Activated CD4-positive, alpha-beta memory T cell treated with anti-CD3 and anti-CD28 coated beads for 36 hours (primary cell): ENCODE data around the gene PRKAR1A. TPM values are rescaled to one million over a fixed set of nuclear protein-coding genes. Genes with fewer than 3 reads are reported as not detected.
"Not testable (repeated sequence)": the region's sequence is repeated elsewhere in the genome, so short reads cannot be mapped to it uniquely, and the experiment has no call there.

Experiments used
- CTCF ChIA-PET: fragments of 350-600 bp; sonication (Branson Sonifier 250); formaldehyde crosslinking; loops from one replicate; lab custom pipeline; 2021; ENCODE audit warnings: antibody characterized with exemption, inconsistent platforms; lab: Charles Lee
- POLR2A ChIA-PET: fragments of 350-600 bp; sonication (Branson Sonifier 250); formaldehyde crosslinking; loops from one replicate; lab custom pipeline; 2021; ENCODE audit warnings: antibody characterized with exemption; lab: Charles Lee
- DNase-seq: peaks from one replicate; pipeline ENCODE4 v3.0.0-alpha.2; 2020
- H3K27ac Mint-ChIP-seq: one replicate; pipeline ENCODE4 v1.8.0; 2021; ENCODE audit warnings: mixed read lengths
- H3K27me3 Mint-ChIP-seq: one replicate; pipeline ENCODE4 v1.8.0; 2021; ENCODE audit warnings: mixed read lengths
- H3K36me3 Mint-ChIP-seq: one replicate; pipeline ENCODE4 v1.8.0; 2021; ENCODE audit warnings: mixed read lengths
- H3K4me1 Mint-ChIP-seq: one replicate; pipeline ENCODE4 v1.8.0; 2021; ENCODE audit warnings: low read depth, mixed read lengths
- H3K4me3 Mint-ChIP-seq: one replicate; pipeline ENCODE4 v1.8.0; 2021; ENCODE audit warnings: mild to moderate bottlenecking, mixed read lengths
- H3K9me3 Mint-ChIP-seq: one replicate; pipeline ENCODE4 v1.8.0; 2021; ENCODE audit warnings: mixed read lengths
- intact Hi-C: fragments of 100-400 bp; cut with micrococcal nuclease; formaldehyde crosslinking; loops from one replicate; pipeline ENCODE4 v1.15.1; 2023
- total RNA-seq, 2 experiments: library from RNA; stranded (reverse); gene quantifications; one replicate each; pipeline ENCODE4 v1.2.3, GENCODE V29; 2021

Gene PRKAR1A
- total RNA-seq, 2 experiments from 2014 or later: 221 to 229 TPM

- no peak overlapping the region for H3K4me3 Mint-ChIP-seq
- intact Hi-C loops: no loop called here
These were observed 60.1 kb downstream of the PRKAR1A start for GRCh38 chr17:68572138-68572842.

DNA sequence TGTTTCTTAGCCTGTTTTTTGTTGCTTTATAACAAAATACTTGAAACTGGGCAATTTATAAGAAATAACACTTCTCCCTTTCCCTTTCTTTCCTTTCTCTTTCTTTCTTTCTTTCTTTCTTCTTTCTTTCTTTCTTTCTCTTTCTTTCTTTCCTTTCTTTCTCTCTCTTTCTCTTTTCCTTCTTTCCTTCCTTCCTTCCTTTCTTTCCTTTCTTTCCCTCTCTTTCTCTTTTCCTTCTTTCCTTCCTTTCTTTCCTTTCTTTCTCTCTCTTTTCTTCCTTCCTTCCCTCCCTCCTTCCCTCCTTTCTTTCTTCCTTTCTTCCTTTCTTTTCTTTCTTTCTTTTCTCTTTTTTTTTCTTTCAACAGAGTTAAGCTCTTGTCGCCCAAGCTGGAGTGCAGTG, 61.1 kb downstream of the PRKAR1A start:
- POLR2A ChIA-PET: no interaction called here
- intact Hi-C loops: no loop called here
- H3K36me3 Mint-ChIP-seq: no peaks in the 10 kb centered on the region
- CTCF ChIA-PET: no interaction called here
- H3K4me1 Mint-ChIP-seq: no peaks in the 10 kb centered on the region
- no peaks in the 10 kb centered on the region for H3K9me3 Mint-ChIP-seq
- no peak for DNase-seq
- H3K4me3 Mint-ChIP-seq: no peak overlapping the region
- no peak overlapping the region for H3K27ac Mint-ChIP-seq
- no peaks in the 10 kb centered on the region for H3K27me3 Mint-ChIP-seq

More at GRCh38 chr17:68572138-68572842, 60.1 kb downstream of the PRKAR1A start:
- no peak overlapping the region for H3K27ac Mint-ChIP-seq
- no peak for DNase-seq
- POLR2A ChIA-PET: no interaction called here
- no peaks in the 10 kb centered on the region for H3K9me3 Mint-ChIP-seq
- H3K4me1 Mint-ChIP-seq: no peaks in the 10 kb centered on the region
- CTCF ChIA-PET: no interaction called here
- H3K27me3 Mint-ChIP-seq: no peaks in the 10 kb centered on the region
- no peaks in the 10 kb centered on the region for H3K36me3 Mint-ChIP-seq

- no peak overlapping the region for H3K27ac Mint-ChIP-seq
- no peak overlapping the region for H3K4me3 Mint-ChIP-seq
These were observed 63.9 kb downstream of the PRKAR1A start for GRCh38 chr17:68576137-68576536.

DNA sequence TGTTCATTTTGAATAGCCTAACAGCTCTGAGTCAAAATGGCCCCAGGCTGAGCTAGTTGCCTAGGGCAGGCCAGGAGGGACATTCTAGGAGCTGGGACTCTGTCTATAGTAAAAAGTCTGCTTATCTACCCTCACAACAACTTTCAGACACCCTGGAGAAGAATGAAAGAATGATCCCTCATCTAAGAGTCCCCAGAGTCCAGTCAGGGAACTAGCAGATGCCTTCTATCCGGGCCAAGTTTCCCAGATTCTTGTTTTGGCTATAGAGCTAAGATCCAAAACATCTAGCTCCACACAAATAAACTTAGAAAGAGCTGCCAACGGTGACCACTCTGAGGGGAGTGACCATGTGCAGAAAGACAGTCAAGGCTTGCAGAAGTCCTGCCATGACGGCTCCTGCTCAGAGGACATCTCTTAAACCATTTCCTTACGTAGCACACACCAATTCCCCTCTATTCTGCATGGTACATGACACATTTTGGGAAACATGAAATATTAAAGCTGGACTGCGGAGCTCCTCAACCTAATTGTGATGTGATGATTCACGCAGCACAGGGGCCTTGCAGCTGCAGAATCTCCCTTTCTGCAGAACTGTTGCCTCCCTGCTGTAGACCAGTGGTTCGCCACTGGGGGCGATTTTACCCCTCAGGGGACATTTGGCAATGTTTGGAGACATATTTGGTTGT, 64.7 kb downstream of the PRKAR1A start:
- ChIA-PET CTCF (interaction anchor here (0.8 kb wide), 1 partner anchor 37 kb away, joined by 3 read pairs; no protein-coding TSS in a partner anchor), POLR2A (no interaction called here)
- Mint-ChIP-seq H3K27me3 (peaks cover 3% of the 10 kb centered on the region), H3K4me3 (no peak overlapping the region), H3K9me3 (no peaks in the 10 kb centered on the region), H3K36me3 (no peaks in the 10 kb centered on the region), H3K4me1 (no peaks in the 10 kb centered on the region), H3K27ac (no peak overlapping the region)
- intact Hi-C loops: no loop called here
- no peak for DNase-seq

More at GRCh38 chr17:68576137-68576536, 63.9 kb downstream of the PRKAR1A start:
- DNase-seq: no peak
- CTCF ChIA-PET: interaction anchor here (0.6 to 0.7 kb wide), 2 partner anchors 238 to 407 kb away, joined by 3 to 4 read pairs; no protein-coding TSS in a partner anchor
- H3K9me3 Mint-ChIP-seq: no peaks in the 10 kb centered on the region
- intact Hi-C loops: no loop called here
- POLR2A ChIA-PET: no interaction called here
- H3K4me1 Mint-ChIP-seq: no peaks in the 10 kb centered on the region
- H3K36me3 Mint-ChIP-seq: no peaks in the 10 kb centered on the region
- H3K27me3 Mint-ChIP-seq: peaks cover 3% of the 10 kb centered on the region

DNA sequence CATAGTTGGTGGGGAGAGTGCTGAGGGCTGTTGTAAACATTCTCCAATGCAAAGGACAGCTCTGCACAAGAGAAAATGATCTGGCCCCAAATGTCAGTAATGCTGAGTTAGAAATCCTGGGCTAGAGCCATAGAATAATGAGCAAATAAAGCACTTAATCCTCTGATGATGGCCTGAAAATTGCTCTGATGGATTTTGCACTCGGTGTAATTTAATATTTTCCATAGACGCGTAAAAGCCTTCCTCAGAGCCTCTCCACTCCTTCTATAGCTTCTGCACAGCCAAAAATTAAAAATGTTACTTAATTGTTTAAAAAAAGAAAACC, 65.2 kb downstream of the PRKAR1A start:
- POLR2A ChIA-PET: no interaction called here
- Mint-ChIP-seq H3K4me1 (no peaks in the 10 kb centered on the region), H3K27me3 (peaks cover 3% of the 10 kb centered on the region), H3K9me3 (no peaks in the 10 kb centered on the region), H3K27ac (no peak overlapping the region), H3K36me3 (no peaks in the 10 kb centered on the region), H3K4me3 (no peak overlapping the region)
- intact Hi-C loops: no loop called here
- no peak for DNase-seq
- CTCF ChIA-PET: interaction anchor here (0.8 kb wide), 1 partner anchor 37 kb away, joined by 3 read pairs; no protein-coding TSS in a partner anchor

DNA sequence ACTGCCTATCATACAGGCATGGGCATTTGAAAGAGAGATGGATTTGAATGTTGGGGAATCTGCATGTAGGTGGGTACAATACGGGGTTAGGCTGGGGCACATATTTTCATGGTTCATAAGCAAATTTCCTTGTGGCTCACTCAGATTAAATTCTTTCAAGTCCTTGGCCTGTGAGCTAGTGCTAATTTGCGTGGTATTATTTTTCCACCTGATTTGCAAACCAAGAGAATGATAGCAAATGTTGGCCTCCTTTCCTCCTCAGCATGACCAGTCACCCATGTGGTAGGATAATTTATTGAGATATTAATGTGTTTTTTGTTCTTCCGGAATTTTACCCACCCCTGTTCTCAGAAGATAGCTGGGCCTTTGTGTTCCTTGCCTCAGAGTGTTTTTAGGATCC, 66.0 kb downstream of the PRKAR1A start:
- intact Hi-C loops: no loop called here
- no peak overlapping the region for H3K27ac Mint-ChIP-seq
- H3K27me3 Mint-ChIP-seq: peaks cover 3% of the 10 kb centered on the region
- DNase-seq: no peak
- ChIA-PET CTCF (interaction anchor here (0.5 kb wide), 1 partner anchor 310 kb away, joined by 3 read pairs; no protein-coding TSS in a partner anchor), POLR2A (no interaction called here)
- no peaks in the 10 kb centered on the region for H3K36me3 Mint-ChIP-seq
- H3K4me1 Mint-ChIP-seq: no peaks in the 10 kb centered on the region
- H3K9me3 Mint-ChIP-seq: no peaks in the 10 kb centered on the region
- no peak overlapping the region for H3K4me3 Mint-ChIP-seq

GRCh38 chr17:68579194-68579927, 67.1 kb downstream of the PRKAR1A start:
- DNase-seq: no peak
- ChIA-PET POLR2A (no interaction called here), CTCF (no interaction called here)
- Mint-ChIP-seq H3K36me3 (no peaks in the 10 kb centered on the region), H3K27me3 (peaks cover 3% of the 10 kb centered on the region), H3K9me3 (no peaks in the 10 kb centered on the region), H3K4me3 (no peak overlapping the region), H3K4me1 (no peaks in the 10 kb centered on the region), H3K27ac (no peak overlapping the region)
- intact Hi-C loops: no loop called here

GRCh38 chr17:68580236-68580770, 68.1 kb downstream of the PRKAR1A start:
- intact Hi-C loops: no loop called here
- POLR2A ChIA-PET: no interaction called here
- H3K36me3 Mint-ChIP-seq: no peaks in the 10 kb centered on the region
- no peaks in the 10 kb centered on the region for H3K9me3 Mint-ChIP-seq
- no peak overlapping the region for H3K27ac Mint-ChIP-seq
- H3K4me1 Mint-ChIP-seq: no peaks in the 10 kb centered on the region
- peaks cover 3% of the 10 kb centered on the region for H3K27me3 Mint-ChIP-seq
- CTCF ChIA-PET: no interaction called here
- no peak for DNase-seq
- no peak overlapping the region for H3K4me3 Mint-ChIP-seq

GRCh38 chr17:68581863-68582645, 69.8 kb downstream of the PRKAR1A start:
- DNase-seq: no peak
- ChIA-PET POLR2A (no interaction called here), CTCF (no interaction called here)
- H3K36me3 Mint-ChIP-seq: no peaks in the 10 kb centered on the region
- no peaks in the 10 kb centered on the region for H3K4me1 Mint-ChIP-seq
- no peak overlapping the region for H3K4me3 Mint-ChIP-seq
- no peak overlapping the region for H3K27ac Mint-ChIP-seq
- intact Hi-C loops: no loop called here
- no peaks in the 10 kb centered on the region for H3K9me3 Mint-ChIP-seq
- H3K27me3 Mint-ChIP-seq: peaks cover 5% of the 10 kb centered on the region

DNA sequence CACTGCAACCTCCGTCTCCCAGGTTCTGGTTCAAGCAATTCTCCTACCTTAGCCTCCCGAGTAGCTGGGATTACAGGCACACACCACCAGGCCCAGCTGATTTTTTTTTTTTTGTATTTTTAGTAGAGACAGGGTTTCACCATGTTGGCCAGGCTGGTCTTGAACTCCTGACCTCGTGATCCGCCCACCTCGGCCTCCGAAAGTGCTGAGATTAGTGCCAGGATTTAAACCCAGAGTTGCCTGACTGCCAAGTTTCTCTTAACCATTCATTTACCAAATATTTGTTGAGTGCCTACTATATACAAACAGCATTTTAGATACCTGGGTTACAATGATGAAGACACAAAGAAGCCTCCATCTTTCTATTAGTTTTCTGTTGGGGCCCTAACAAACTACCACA, 70.6 kb downstream of the PRKAR1A start:
- H3K4me1 Mint-ChIP-seq, H3K36me3 Mint-ChIP-seq, POLR2A ChIA-PET, H3K4me3 Mint-ChIP-seq, CTCF ChIA-PET, intact Hi-C loops, H3K27me3 Mint-ChIP-seq, H3K27ac Mint-ChIP-seq, H3K9me3 Mint-ChIP-seq, DNase-seq: not testable (repeated sequence)

GRCh38 chr17:68584581-68585303, 72.5 kb downstream of the PRKAR1A start:
- Mint-ChIP-seq H3K27me3 (peaks cover 3% of the 10 kb centered on the region), H3K9me3 (no peaks in the 10 kb centered on the region), H3K4me3 (no peak overlapping the region), H3K27ac (no peak overlapping the region), H3K4me1 (no peaks in the 10 kb centered on the region), H3K36me3 (no peaks in the 10 kb centered on the region)
- POLR2A ChIA-PET: no interaction called here
- no peak for DNase-seq
- intact Hi-C loops: no loop called here
- CTCF ChIA-PET: no interaction called here
